OCI-LY3 (cell line): ENCODE data around the gene CLSTN2.
A peak's percentile ranks its signal among the peaks of the same experiment; 100 is the strongest.

ENCODE experiments used
- H2AFZ ChIP-seq: fragments of 200-600, 300-600 bp; shearing (Covaris generic); 2 replicates; pipeline ENCODE4 v1.6.0; 2014; ENCODE audit warnings: antibody characterized with exemption, low read depth, low read length
- H3K27ac ChIP-seq: fragments of 200-600, 300-600 bp; sonication (generic); 2 replicates; pipeline ENCODE4 v1.5.1; 2014; ENCODE audit warnings: mild to moderate bottlenecking, low read length, moderate library complexity, mixed read lengths
- H3K27me3 ChIP-seq: fragments of 200-600, 300-600 bp; sonication (generic); 2 replicates; pipeline ENCODE4 v1.6.1; 2014; ENCODE audit warnings: low read depth, low read length, mixed read lengths
- H3K36me3 ChIP-seq: fragments of 200-600, 300-600 bp; sonication (generic); replicated peaks from 2 replicates; pipeline ENCODE3; 2014; ENCODE audit warnings: low read depth, low read length, mixed read lengths
- H3K4me1 ChIP-seq: fragments of 300-600, 200-600 bp; sonication (generic); 2 replicates; pipeline ENCODE4 v1.6.1; 2014; ENCODE audit warnings: low read length, mixed read lengths
- H3K4me2 ChIP-seq: fragments of 200-600, 300-600 bp; sonication (generic); 2 replicates; pipeline ENCODE4 v1.6.1; 2014; ENCODE audit warnings: low read length, mixed read lengths
- H3K4me3 ChIP-seq: fragments of 300-600, 200-600 bp; sonication (generic); 2 replicates; pipeline ENCODE4 v1.5.1; 2014; ENCODE audit warnings: antibody characterized with exemption, mild to moderate bottlenecking, low read length, moderate library complexity
- H3K79me2 ChIP-seq: fragments of 300-600, 200-600 bp; shearing (Covaris generic); 2 replicates; pipeline ENCODE4 v1.6.1; 2014; ENCODE audit warnings: mild to moderate bottlenecking, low read length, mixed read lengths
- H3K9ac ChIP-seq: fragments of 300-600, 200-600 bp; shearing (Covaris generic); 2 replicates; pipeline ENCODE4 v1.6.0; 2014; ENCODE audit warnings: mild to moderate bottlenecking, low read length, moderate library complexity
- H3K9me3 ChIP-seq: fragments of 200-600, 300-600 bp; shearing (Covaris generic); 2 replicates; pipeline ENCODE4 v1.6.1; 2014; ENCODE audit warnings: low read length, mixed read lengths; ENCODE audit not compliant: insufficient read depth
- H4K20me1 ChIP-seq: fragments of 200-600, 300-600 bp; sonication (generic); 2 replicates; pipeline ENCODE4 v1.6.1; 2016; ENCODE audit warnings: low read length, mixed read lengths; ENCODE audit not compliant: insufficient read depth
- CTCF ChIP-seq: fragments of 200-600, 300-600 bp; sonication (generic); IDR thresholded peaks from 2 replicates; pipeline ENCODE4 v1.5.1; 2014; ENCODE audit warnings: antibody characterized with exemption, low read length, low read depth
- EZH2phosphoT487 ChIP-seq: fragments of 200-600 bp; shearing (Covaris generic); IDR thresholded peaks from 2 replicates; pipeline ENCODE4 v1.6.1; 2018; ENCODE audit warnings: antibody characterized with exemption, mixed run types, low read depth

CLSTN2 gene

GRCh38 chr3:140463355-140463754 lies 528.4 kb downstream of the CLSTN2 start:
- peaks cover 4% of the 10 kb centered on the region; the same call in 1 of the 2 replicates for H3K27me3 ChIP-seq
- H3K9ac ChIP-seq, result no peak overlapping the region
- no peak overlapping the region for H3K4me3 ChIP-seq
- TF ChIP-seq EZH2phosphoT487 (no peak), CTCF (no peak)
- H3K4me1 ChIP-seq, result 0 out of 2 replicates have a peak, but pooled peaks cover 6% of the 10 kb centered on the region
- no peaks in the 10 kb centered on the region for H3K79me2 ChIP-seq
- H3K36me3 ChIP-seq, result no peaks in the 10 kb centered on the region
- 0 out of 2 replicates have a peak overlapping the region, but pooled peaks have one; percentile 13 for H3K4me2 ChIP-seq
- H3K27ac ChIP-seq, result no peak overlapping the region
- peak overlapping the region; percentile 72 for H2AFZ ChIP-seq
- no peaks in the 10 kb centered on the region for H4K20me1 ChIP-seq
- no peaks in the 10 kb centered on the region for H3K9me3 ChIP-seq

- Histone ChIP-seq H3K4me2 (no peak overlapping the region), H3K27me3 (peaks cover 5% of the 10 kb centered on the region), H4K20me1 (no peaks in the 10 kb centered on the region), H3K27ac (no peak overlapping the region), H2AFZ (no peak overlapping the region), H3K79me2 (no peaks in the 10 kb centered on the region), H3K9ac (no peak overlapping the region), H3K36me3 (no peaks in the 10 kb centered on the region), H3K9me3 (no peaks in the 10 kb centered on the region), H3K4me1 (0 out of 2 replicates have a peak, but pooled peaks cover 6% of the 10 kb centered on the region), H3K4me3 (no peak overlapping the region)
- TF ChIP-seq EZH2phosphoT487 (no peak), CTCF (no peak)
Observed at GRCh38 chr3:140465988-140466387, 531.0 kb downstream of the CLSTN2 start.

GRCh38 chr3:140466535-140466934 lies 531.5 kb downstream of the CLSTN2 start:
- H3K9me3 ChIP-seq, result no peaks in the 10 kb centered on the region
- peaks cover 11% of the 10 kb centered on the region for H3K27me3 ChIP-seq
- H2AFZ ChIP-seq, result no peak overlapping the region
- no peaks in the 10 kb centered on the region for H3K36me3 ChIP-seq
- H3K9ac ChIP-seq, result no peak overlapping the region
- H4K20me1 ChIP-seq, result no peaks in the 10 kb centered on the region
- no peak overlapping the region for H3K4me2 ChIP-seq
- 0 out of 2 replicates have a peak, but pooled peaks cover 6% of the 10 kb centered on the region for H3K4me1 ChIP-seq
- no peaks in the 10 kb centered on the region for H3K79me2 ChIP-seq
- TF ChIP-seq CTCF, result no peak
- no peak for TF ChIP-seq EZH2phosphoT487
- no peak overlapping the region for H3K4me3 ChIP-seq
- no peak overlapping the region for H3K27ac ChIP-seq

- H3K9ac ChIP-seq, result no peak overlapping the region
- peaks cover 17% of the 10 kb centered on the region for H3K27me3 ChIP-seq
- H3K4me3 ChIP-seq, result no peak overlapping the region
- TF ChIP-seq EZH2phosphoT487 (no peak), CTCF (no peak)
- H3K4me2 ChIP-seq, result no peak overlapping the region
- no peaks in the 10 kb centered on the region for H4K20me1 ChIP-seq
- H3K9me3 ChIP-seq, result no peaks in the 10 kb centered on the region
- H3K27ac ChIP-seq, result no peak overlapping the region
- H3K79me2 ChIP-seq, result no peaks in the 10 kb centered on the region
- no peaks in the 10 kb centered on the region for H3K36me3 ChIP-seq
- 0 out of 2 replicates have a peak, but pooled peaks cover 6% of the 10 kb centered on the region for H3K4me1 ChIP-seq
- no peak overlapping the region for H2AFZ ChIP-seq
Observed at GRCh38 chr3:140467104-140467577, 532.2 kb downstream of the CLSTN2 start.
